Measurements from ENCODE around the gene NIF3L1.

NIF3L1 gene, protein sequence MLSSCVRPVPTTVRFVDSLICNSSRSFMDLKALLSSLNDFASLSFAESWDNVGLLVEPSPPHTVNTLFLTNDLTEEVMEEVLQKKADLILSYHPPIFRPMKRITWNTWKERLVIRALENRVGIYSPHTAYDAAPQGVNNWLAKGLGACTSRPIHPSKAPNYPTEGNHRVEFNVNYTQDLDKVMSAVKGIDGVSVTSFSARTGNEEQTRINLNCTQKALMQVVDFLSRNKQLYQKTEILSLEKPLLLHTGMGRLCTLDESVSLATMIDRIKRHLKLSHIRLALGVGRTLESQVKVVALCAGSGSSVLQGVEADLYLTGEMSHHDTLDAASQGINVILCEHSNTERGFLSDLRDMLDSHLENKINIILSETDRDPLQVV

DNA sequence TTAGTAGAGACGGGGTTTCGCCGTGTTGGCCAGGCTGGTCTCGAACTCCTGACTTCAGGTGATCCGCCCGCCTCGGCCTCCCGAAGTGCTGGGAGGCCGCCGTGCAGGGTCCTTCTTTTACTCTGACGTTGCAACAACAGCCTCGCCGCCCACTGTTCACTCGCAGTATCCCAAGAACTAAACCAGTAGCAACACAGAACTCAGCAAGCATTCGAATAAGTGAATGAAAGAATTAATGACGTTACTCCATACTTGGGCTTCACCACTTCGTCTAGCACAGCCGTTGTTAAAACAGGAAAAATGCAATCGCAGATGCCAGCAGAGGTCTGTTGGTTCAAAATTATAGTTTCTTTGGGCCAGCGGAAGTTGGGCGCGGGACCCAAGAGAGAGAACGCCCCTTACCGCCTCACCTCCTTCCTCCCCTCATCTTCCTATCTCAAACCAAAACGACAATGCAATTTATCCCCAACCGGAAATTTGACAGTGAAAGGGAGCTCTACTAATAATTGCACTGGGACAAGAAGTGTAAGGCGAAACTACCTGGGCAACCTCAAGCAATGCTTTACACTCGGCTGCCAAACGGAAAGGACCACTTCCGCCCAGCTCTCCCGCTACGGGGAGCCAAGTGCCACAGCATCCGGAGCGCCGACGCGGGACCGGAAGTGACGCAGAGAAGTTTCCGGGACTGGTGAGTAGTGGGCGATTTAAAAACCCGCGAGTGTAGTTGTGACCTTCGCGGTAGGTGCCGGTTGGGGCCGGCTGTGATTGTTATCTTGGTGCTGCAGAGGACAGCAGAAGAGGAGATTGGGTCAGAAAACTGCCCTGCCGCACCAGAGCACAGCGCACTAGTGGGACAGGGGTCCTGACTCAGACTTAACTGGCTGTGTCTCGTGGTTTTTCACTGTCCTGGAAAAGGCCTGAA is at the start of gene NIF3L1, which contains the start of gene PPIL3:
NIF3L1 (plus strand) TSS at position 668 of the 922 bp plus-strand sequence. CDS start 2,573 bp downstream, outside the sequence.
PPIL3 (minus strand) TSS at position 374 of the 922 bp plus-strand sequence. CDS start 1,462 bp downstream, outside the sequence.
- DNase-seq: peak; percentile 98

GRCh38 chr2:200839513-200839912 is 49.7 kb upstream of the NIF3L1 start:
- DNase-seq: no peak

GRCh38 chr2:200843993-200844948 is 44.9 kb upstream of the NIF3L1 start:
- no peak for DNase-seq

DNA sequence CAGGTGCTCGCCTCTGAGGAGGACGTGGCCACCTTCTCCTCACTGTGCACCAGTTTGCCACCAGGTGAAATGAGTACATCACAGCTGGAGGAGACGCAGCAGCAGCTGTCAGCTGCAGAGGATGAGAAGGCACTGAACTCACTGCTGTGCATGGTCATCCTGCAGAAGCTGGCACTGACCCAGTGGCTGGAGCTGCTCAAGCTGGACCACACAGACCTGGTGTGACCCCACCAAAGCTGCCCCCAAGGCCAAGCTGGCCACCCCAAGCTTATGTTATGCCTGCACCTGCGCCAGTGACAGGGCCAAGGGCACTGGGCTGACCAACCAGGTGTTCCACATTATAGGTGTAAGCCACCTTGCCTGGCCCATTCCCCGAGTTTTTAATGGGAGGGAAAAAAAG is 44.0 kb upstream of the NIF3L1 start:
- peak in 1 of 2 experiments; percentile 5 for DNase-seq

GRCh38 chr2:200845669-200846325 is 43.4 kb upstream of the NIF3L1 start:
- DNase-seq: no peak

DNA sequence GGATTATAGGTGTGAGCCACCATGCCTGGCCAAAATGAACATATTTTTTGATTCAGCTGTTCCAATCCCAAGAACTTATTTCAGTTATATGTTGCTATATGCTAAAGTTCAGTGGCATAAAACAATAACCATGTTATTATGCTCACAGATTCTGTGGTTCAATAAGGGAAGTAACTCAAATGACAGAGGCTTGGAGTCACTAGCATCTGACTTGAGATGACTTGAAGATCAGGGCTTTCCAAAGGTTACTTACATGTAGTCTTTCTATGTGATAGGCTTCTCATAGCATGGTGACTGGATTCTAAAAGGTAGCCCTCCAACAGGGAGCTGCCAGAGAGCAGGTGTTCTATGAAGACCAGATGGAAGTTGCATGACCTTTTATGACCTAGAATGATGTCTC is 41.9 kb upstream of the NIF3L1 start:
- peak in 1 of 2 experiments; percentile 12 for DNase-seq

GRCh38 chr2:200847939-200848338 is 41.2 kb upstream of the NIF3L1 start:
- DNase-seq: no peak

- DNase-seq: no peak
These were observed 38.5 kb upstream of the NIF3L1 start for GRCh38 chr2:200850512-200851256.

- no peak for DNase-seq
These were observed 37.5 kb upstream of the NIF3L1 start for GRCh38 chr2:200851398-200852248.

GRCh38 chr2:200852605-200853004 is 36.6 kb upstream of the NIF3L1 start:
- no peak for DNase-seq

DNA sequence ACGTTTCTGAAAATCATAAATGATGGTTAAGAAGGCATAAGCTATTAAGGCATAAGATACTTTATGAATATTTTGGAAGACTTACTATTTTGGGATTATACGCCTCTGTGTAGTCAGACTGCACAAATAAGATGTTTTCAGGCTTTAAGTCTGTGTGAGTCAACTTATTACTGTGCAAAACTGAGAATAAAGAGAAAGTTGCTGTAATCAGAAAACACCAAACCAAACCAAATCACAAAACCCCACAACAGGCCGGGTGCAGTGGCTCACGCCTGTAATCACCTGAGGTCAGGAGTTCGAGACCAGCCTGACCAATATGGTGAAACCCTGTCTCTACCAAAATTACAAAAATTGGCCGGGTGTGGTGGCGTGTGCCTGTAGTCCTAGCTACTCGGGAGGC is 32.4 kb upstream of the NIF3L1 start:
- no peak for DNase-seq

GRCh38 chr2:200860092-200860795 is 28.9 kb upstream of the NIF3L1 start:
- DNase-seq: no peak

GRCh38 chr2:200861617-200862155 is 27.5 kb upstream of the NIF3L1 start:
- no peak for DNase-seq

DNA sequence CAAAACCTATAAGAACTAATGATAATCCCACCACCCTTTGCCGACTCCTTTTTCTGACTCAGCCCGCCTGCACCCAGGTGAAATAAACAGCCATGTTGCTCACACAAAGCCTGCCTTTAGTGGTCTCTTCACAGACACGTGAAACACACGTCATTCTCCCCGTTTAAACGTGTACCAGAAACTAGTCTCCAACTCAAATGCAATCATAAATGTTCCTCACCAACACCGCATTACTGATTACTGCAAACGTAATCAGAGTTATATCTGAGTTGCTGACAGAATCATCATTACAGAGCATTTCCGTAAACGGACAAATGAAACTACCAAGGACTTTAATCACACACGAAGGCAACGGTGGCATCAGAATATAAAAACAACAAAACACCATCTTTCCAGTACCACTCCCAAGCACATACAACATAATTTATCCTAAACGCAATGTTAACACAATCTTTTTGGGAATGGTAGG is 26.6 kb upstream of the NIF3L1 start:
- DNase-seq: peak in 1 of 2 experiments; percentile 7

DNA sequence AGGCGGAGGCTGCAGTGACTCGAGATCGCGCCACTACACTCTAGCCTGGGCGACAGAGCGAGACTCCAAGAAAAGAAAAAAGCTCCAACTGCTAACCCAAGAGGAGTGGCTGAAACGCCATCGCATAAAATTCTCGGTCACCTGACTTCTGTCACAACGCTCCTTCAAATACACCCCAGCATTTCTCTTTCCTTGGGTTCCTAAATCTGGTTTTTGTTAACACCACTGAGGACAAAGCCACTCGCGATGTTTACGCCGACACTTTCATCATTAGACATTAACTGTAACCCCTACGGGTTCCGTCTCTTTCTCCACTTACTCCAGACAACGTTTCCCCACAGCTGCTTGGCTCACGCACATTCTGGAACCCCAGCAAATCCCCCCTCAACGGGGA is 25.4 kb upstream of the NIF3L1 start:
- peak in 1 of 2 experiments; percentile 18 for DNase-seq

DNA sequence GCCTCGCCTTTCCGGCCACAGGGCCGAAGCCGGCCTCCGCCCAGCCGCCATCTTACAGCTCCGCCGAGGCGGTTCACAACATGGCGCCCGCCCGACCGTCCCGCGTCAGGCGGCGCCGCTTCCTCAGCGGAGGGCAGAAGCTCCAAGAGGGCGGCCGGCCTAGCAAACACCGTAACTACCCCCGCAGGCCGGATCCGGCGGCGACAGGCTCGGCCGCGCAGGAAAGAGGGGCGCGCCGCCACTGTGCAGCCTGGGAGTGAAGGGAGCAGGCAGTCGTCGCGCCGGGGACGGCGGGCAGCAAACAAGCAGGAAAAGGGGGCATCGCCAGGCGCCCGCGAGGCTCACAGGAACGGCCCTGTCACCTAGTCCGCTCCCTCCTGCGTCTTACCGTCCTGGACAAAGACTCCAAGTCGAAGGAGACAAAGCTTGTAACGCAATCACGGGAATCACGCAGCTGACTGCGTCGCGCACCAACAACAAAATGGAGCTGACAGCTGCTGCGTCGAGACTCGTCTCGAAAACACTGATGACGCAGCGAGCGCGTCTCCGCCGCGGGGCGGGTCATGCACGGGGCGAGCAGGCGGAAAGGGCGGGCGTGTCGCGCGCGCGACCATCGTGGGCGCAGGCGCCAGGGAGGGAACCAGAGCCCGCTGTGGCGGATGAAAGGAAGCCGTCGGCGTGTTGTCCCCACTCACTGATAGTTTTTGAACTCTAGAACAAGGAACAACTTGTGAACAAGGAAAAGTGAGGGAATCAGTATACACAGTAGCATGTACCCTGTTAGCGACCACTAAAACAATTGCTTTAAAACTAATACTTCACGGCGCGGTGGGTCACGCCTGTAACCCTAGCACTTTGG is 24.8 kb upstream of the NIF3L1 start, which contains the start of gene CLK1:
CLK1 (minus strand) TSS at position 483 of the 859 bp plus-strand sequence. CDS start 2,796 bp downstream, outside the sequence.
- DNase-seq: peak; percentile 92 to 93

- no peak for DNase-seq
These were observed 20.2 kb upstream of the NIF3L1 start for GRCh38 chr2:200869014-200869413.

- DNase-seq: no peak
These were observed 18.0 kb upstream of the NIF3L1 start for GRCh38 chr2:200871151-200871550.
